ENCODE data around the gene RNF208. TPM values are rescaled to one million over a fixed set of nuclear protein-coding genes. Genes with fewer than 3 reads are reported as not detected.

The RNF208 gene
- total and polyA plus RNA-seq, 2 experiments from 2014 or later = 1.4 to 5.6 TPM

DNA sequence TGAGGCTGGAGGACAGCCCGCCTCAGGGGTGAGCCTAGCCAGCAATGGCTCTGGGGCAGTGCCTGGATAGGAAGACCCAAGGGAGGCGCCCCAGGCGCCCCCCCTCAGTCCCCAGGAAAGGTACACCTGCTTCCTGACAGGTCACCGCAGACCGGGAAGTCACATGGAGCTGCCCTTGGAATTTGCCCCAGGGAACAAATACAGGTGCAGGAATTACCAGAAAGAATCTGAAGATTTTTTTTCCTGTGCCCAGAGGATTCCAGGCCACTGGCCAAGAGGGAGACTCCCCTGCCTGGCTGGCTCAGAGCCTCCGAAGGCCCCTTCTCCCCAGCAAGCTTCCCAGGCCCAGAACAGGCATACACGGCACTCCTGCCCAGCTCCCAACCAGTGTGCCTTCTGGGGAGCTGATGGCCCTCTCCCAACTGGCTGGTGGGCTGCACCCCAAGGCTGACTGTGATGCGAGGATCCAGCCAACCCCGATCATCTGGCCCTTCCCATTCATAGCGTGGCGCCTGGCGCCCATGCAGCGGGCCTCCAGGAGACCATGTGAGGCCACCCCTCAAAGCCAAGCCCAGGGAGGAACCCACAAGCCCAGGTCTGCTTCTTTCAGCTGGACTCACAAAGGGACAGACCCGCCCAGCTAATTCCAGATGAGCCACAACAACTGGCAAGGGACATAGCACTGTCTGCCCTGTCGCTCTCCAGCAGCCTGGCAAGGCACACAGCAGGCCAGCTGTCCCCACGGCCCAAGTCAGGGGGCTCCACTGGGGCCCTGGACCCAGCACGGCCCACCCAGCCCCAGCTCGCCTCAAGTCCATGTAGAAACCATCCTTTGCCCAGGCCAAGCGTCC, 23.8 kb downstream of the RNF208 start:
- Mint-ChIP-seq H3K9me3 (no peaks in the 10 kb centered on the region; the same call in 2 of the 3 replicates), H3K36me3 (ENCODE audit: low read depth) (no peaks in the 10 kb centered on the region; the same call in 2 of the 3 replicates), H3K4me3 (peak overlapping the region; percentile 43), H3K27me3 (ENCODE audit: insufficient read depth, low read depth, poor library complexity) (peaks cover 7% of the 10 kb centered on the region), H3K27ac (no peak overlapping the region), H3K4me1 (peaks cover 25% of the 10 kb centered on the region)
- no peak for ATAC-seq
- no peaks in the 10 kb centered on the region for H3K36me3 ChIP-seq (ENCODE audit: insufficient read depth)
- H3F3A ChIP-seq (replicated peaks; ENCODE audit: low read depth) = peaks cover 15% of the 10 kb centered on the region; the same call in 1 of the 2 replicates
- peaks cover 16% of the 10 kb centered on the region; the same call in 1 of the 2 replicates for H3K4me1 ChIP-seq (ENCODE audit: insufficient read depth)
- H2AFZ ChIP-seq = no peak overlapping the region
- H3K9me2 ChIP-seq (ENCODE audit: insufficient read depth) = no peaks in the 10 kb centered on the region
- peak overlapping the region; percentile 87 for H3K4me2 ChIP-seq
- H3K27me3 ChIP-seq (ENCODE audit: insufficient read depth) = no peaks in the 10 kb centered on the region
- no peak for TF ChIP-seq NANOG (IDR thresholded peaks at IDR 0.05; ENCODE audit: borderline replicate concordance)
- TF ChIP-seq CREB1 (CRISPR knock-in tag; IDR thresholded peaks at IDR 0.05; ENCODE audit: low read depth) = no peak
- no peak for TF ChIP-seq STAT1 (IDR thresholded peaks at IDR 0.05; ENCODE audit: unreplicated experiment)
- no peak for TF ChIP-seq EZH2 (IDR thresholded peaks at IDR 0.05; ENCODE audit: low read depth, unreplicated experiment)
- TF ChIP-seq ZNF331 (CRISPR knock-in tag; IDR thresholded peaks at IDR 0.05; ENCODE audit: low read depth) = no peak
- TF ChIP-seq, protein P1, sequence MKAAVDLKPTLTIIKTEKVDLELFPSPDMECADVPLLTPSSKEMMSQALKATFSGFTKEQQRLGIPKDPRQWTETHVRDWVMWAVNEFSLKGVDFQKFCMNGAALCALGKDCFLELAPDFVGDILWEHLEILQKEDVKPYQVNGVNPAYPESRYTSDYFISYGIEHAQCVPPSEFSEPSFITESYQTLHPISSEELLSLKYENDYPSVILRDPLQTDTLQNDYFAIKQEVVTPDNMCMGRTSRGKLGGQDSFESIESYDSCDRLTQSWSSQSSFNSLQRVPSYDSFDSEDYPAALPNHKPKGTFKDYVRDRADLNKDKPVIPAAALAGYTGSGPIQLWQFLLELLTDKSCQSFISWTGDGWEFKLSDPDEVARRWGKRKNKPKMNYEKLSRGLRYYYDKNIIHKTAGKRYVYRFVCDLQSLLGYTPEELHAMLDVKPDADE (IDR thresholded peaks at IDR 0.05) = no peak
- TF ChIP-seq EZH2phosphoT487 (IDR thresholded peaks at IDR 0.05; ENCODE audit: unreplicated experiment) = no peak
- peak overlapping the region; percentile 55; the same call in 1 of the 2 replicates for H3K4me3 ChIP-seq
- H4K20me1 ChIP-seq (replicated peaks; ENCODE audit: insufficient read depth) = peaks cover 4% of the 10 kb centered on the region
- H3K79me2 ChIP-seq (replicated peaks; ENCODE audit: insufficient read depth) = peaks cover 58% of the 10 kb centered on the region
- H3K27ac ChIP-seq (ENCODE audit: low read depth) = no peak overlapping the region
- no peak for DNase-seq (ENCODE audit: low spot score)

GRCh38 chr9:137195525-137196220, 26.4 kb downstream of the RNF208 start:
- Mint-ChIP-seq H3K4me3 (no peak overlapping the region), H3K4me1 (peaks cover 16% of the 10 kb centered on the region), H3K27ac (no peak overlapping the region), H3K36me3 (ENCODE audit: low read depth) (peaks cover 2% of the 10 kb centered on the region; the same call in 2 of the 3 replicates), H3K9me3 (no peaks in the 10 kb centered on the region; the same call in 2 of the 3 replicates), H3K27me3 (ENCODE audit: insufficient read depth, low read depth, poor library complexity) (peaks cover 3% of the 10 kb centered on the region)
- no peaks in the 10 kb centered on the region for H3K27me3 ChIP-seq (ENCODE audit: insufficient read depth)
- DNase-seq (ENCODE audit: low spot score) (no peak), ATAC-seq (no peak)
- H3K4me3 ChIP-seq = no peak overlapping the region
- no peak overlapping the region for H3K27ac ChIP-seq (ENCODE audit: low read depth)
- H3K9me2 ChIP-seq (ENCODE audit: insufficient read depth) = no peaks in the 10 kb centered on the region
- H3K36me3 ChIP-seq (ENCODE audit: insufficient read depth) = no peaks in the 10 kb centered on the region
- H3K79me2 ChIP-seq (replicated peaks; ENCODE audit: insufficient read depth) = peaks cover 45% of the 10 kb centered on the region
- peaks cover 6% of the 10 kb centered on the region; the same call in 1 of the 2 replicates for H3K4me1 ChIP-seq (ENCODE audit: insufficient read depth)
- H3F3A ChIP-seq (replicated peaks; ENCODE audit: low read depth) = no peaks in the 10 kb centered on the region
- no peak overlapping the region for H2AFZ ChIP-seq
- TF ChIP-seq POLR2AphosphoS5 (IDR thresholded peaks at IDR 0.05; ENCODE audit: low read depth) (no peak), JUNB (IDR thresholded peaks at IDR 0.05; ENCODE audit: unreplicated experiment) (no peak), CREB1 (CRISPR knock-in tag; IDR thresholded peaks at IDR 0.05; ENCODE audit: low read depth) (no peak), STAT1 (IDR thresholded peaks at IDR 0.05; ENCODE audit: unreplicated experiment) (no peak), CTCF (conservative IDR thresholded peaks at IDR 0.05; ENCODE audit: low read depth in 2 of 2) (no peak)
- TF ChIP-seq, protein P2, sequence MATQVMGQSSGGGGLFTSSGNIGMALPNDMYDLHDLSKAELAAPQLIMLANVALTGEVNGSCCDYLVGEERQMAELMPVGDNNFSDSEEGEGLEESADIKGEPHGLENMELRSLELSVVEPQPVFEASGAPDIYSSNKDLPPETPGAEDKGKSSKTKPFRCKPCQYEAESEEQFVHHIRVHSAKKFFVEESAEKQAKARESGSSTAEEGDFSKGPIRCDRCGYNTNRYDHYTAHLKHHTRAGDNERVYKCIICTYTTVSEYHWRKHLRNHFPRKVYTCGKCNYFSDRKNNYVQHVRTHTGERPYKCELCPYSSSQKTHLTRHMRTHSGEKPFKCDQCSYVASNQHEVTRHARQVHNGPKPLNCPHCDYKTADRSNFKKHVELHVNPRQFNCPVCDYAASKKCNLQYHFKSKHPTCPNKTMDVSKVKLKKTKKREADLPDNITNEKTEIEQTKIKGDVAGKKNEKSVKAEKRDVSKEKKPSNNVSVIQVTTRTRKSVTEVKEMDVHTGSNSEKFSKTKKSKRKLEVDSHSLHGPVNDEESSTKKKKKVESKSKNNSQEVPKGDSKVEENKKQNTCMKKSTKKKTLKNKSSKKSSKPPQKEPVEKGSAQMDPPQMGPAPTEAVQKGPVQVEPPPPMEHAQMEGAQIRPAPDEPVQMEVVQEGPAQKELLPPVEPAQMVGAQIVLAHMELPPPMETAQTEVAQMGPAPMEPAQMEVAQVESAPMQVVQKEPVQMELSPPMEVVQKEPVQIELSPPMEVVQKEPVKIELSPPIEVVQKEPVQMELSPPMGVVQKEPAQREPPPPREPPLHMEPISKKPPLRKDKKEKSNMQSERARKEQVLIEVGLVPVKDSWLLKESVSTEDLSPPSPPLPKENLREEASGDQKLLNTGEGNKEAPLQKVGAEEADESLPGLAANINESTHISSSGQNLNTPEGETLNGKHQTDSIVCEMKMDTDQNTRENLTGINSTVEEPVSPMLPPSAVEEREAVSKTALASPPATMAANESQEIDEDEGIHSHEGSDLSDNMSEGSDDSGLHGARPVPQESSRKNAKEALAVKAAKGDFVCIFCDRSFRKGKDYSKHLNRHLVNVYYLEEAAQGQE (IDR thresholded peaks at IDR 0.05; ENCODE audit: unreplicated experiment) = no peak
- no peak overlapping the region for H3K4me2 ChIP-seq
- H4K20me1 ChIP-seq (replicated peaks; ENCODE audit: insufficient read depth) = no peaks in the 10 kb centered on the region; the same call in 1 of the 2 replicates

All from GM23338 (cell line).